ENCODE data around the gene C19orf44. TPM values are rescaled to one million over a fixed set of nuclear protein-coding genes. Genes with fewer than 3 reads are reported as not detected.
A peak's percentile ranks its signal among the peaks of the same experiment; 100 is the strongest.

Gene C19orf44
- total RNA-seq, 1 donor from 2014 or later = 8.5 TPM

DNA sequence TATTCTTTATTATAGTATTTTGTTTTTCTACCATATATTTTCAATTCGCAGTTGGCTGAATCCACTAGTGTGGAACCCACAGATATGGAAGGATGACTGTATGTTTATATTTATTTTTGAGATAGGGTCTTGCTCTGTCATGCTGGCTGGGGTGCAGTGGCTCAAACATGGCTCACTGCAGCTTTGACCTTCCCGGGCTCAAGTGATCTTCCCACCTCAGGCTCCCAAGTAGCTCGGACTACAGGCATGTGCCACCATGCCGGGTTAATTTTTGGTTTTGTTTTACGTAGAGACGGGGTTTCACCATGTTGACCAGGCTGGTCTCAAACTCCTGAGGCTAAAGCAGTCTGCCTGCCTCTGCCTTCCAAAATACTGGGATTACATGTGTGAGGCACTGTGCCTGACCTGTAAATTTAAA, 66.4 kb downstream of the C19orf44 start:
- Mint-ChIP-seq H3K4me3 (no peak overlapping the region), H3K9me3 (no peaks in the 10 kb centered on the region), H3K4me1 (ENCODE audit: unreplicated experiment) (peaks cover 4% of the 10 kb centered on the region), H3K36me3 (peaks cover 26% of the 10 kb centered on the region), H3K27ac (no peak overlapping the region), H3K27me3 (no peaks in the 10 kb centered on the region)
- TF ChIP-seq, protein P1, sequence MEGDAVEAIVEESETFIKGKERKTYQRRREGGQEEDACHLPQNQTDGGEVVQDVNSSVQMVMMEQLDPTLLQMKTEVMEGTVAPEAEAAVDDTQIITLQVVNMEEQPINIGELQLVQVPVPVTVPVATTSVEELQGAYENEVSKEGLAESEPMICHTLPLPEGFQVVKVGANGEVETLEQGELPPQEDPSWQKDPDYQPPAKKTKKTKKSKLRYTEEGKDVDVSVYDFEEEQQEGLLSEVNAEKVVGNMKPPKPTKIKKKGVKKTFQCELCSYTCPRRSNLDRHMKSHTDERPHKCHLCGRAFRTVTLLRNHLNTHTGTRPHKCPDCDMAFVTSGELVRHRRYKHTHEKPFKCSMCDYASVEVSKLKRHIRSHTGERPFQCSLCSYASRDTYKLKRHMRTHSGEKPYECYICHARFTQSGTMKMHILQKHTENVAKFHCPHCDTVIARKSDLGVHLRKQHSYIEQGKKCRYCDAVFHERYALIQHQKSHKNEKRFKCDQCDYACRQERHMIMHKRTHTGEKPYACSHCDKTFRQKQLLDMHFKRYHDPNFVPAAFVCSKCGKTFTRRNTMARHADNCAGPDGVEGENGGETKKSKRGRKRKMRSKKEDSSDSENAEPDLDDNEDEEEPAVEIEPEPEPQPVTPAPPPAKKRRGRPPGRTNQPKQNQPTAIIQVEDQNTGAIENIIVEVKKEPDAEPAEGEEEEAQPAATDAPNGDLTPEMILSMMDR (conservative IDR thresholded peaks at IDR 0.05) = no peak
- no peak for DNase-seq (ENCODE audit: extremely low spot score, unreplicated experiment)

DNA sequence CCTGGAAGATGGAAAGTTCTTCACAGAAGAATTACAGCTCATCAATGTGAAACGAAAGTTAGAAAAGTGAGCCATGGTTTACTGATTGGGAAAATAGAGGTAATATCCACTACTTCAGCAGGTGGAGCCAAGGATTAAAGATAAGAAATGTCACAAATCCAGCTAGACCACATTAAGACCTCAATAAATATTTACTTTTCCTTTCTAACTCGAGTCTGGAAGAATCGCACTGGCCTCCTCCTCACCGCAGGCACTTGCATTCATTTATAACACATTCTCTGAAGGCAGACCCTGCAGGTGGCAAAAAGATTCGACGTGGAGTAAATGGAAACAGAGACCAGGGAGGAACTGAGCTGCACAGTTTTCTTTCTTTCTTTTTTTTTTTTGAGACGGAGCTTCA, 68.6 kb downstream of the C19orf44 start:
- Mint-ChIP-seq H3K36me3 (peaks cover 26% of the 10 kb centered on the region), H3K27me3 (no peaks in the 10 kb centered on the region), H3K27ac (peak overlapping the region; percentile 67), H3K4me3 (peak overlapping the region; percentile 58), H3K9me3 (no peaks in the 10 kb centered on the region), H3K4me1 (ENCODE audit: unreplicated experiment) (peaks cover 9% of the 10 kb centered on the region)
- DNase-seq (ENCODE audit: extremely low spot score, unreplicated experiment) = no peak
- TF ChIP-seq, protein P1 (conservative IDR thresholded peaks at IDR 0.05) = no peak

DNA sequence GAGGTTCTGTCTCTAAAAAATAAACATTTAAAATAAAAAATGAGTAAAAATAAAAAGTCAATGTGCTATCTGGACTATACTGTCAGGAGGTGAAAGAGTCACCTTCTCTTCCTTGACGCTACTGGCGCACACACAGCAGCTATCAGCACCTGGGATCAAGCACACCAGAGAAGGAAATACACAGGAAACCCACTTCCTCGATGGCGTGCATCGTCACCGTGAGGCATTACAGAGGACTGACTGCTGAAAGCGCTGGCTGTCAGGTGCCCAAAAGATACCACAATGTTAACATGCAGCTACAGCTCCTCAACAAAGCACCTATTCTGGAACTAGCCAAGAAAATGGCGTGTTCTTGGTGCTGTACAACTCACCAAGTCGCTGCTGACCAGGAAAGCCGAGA, 70.0 kb downstream of the C19orf44 start:
- Mint-ChIP-seq H3K27me3 (no peaks in the 10 kb centered on the region), H3K4me3 (no peak overlapping the region), H3K4me1 (ENCODE audit: unreplicated experiment) (peaks cover 12% of the 10 kb centered on the region), H3K9me3 (no peaks in the 10 kb centered on the region), H3K27ac (no peak overlapping the region), H3K36me3 (peaks cover 22% of the 10 kb centered on the region)
- no peak for DNase-seq (ENCODE audit: extremely low spot score, unreplicated experiment)
- TF ChIP-seq, protein P1 (conservative IDR thresholded peaks at IDR 0.05) = no peak

DNA sequence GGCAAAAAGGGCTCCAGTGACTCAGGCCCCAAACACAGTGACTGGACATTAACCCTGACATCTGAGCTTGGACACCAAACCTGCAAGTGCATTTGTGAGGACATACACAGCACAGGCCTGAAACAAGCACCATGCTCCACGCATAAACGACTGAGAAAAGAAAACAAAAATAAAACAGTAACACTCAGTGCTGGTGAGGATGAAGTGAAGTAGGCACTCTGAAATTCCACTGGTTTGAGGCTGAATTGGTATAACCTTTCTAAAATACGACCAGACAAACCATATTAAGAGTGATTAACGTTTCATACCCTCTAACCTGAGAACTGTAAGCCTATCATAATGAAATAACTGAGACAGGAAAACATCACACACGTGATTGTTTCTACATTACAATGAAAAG, 70.5 kb downstream of the C19orf44 start:
- Mint-ChIP-seq H3K9me3 (no peaks in the 10 kb centered on the region), H3K4me3 (no peak overlapping the region), H3K36me3 (peaks cover 21% of the 10 kb centered on the region), H3K27me3 (no peaks in the 10 kb centered on the region), H3K4me1 (ENCODE audit: unreplicated experiment) (peaks cover 12% of the 10 kb centered on the region), H3K27ac (no peak overlapping the region)
- no peak for DNase-seq (ENCODE audit: extremely low spot score, unreplicated experiment)
- TF ChIP-seq, protein P1 (conservative IDR thresholded peaks at IDR 0.05) = no peak

DNA sequence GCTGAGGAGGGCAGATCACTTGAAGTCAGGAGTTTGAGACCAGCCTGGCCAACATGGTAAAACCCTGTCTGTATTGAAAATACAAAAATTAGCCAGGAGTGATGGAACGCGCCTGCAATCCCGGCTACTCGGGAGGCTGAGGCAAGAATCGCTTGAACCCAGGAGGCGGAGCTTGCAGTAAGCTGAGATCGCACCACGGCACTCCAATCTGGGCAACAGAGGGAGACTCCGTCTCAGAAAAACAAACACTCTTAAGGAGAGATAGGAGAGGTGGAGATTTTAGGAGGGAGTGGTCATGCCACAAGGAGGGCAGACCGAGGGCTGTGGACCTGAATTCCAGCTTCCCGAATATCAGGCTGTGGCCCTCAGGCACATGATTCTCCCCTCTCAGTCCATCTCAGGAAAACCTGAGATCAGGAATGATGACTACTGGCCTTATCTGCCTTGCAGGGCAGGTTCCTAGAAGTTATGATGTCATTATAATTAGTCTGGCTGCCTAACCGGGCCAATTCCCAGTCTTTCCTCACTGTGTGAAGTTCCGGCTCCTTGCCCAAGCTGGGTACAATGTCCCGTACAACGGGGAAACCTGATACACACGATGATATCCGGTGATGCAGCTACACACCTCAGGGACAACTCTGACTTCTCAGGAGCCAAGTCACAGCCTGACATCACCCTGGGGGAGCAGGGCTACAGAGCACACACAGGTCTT, 73.6 kb downstream of the C19orf44 start:
- Mint-ChIP-seq H3K4me3 (peak overlapping the region; percentile 67), H3K36me3 (peaks cover 12% of the 10 kb centered on the region), H3K4me1 (ENCODE audit: unreplicated experiment) (peaks cover 20% of the 10 kb centered on the region), H3K27ac (peak overlapping the region; percentile 51), H3K27me3 (no peaks in the 10 kb centered on the region), H3K9me3 (no peaks in the 10 kb centered on the region)
- DNase-seq (ENCODE audit: extremely low spot score, unreplicated experiment) = no peak
- TF ChIP-seq, protein P1 (conservative IDR thresholded peaks at IDR 0.05) = no peak

Other genes with a start within 250 kb of the C19orf44 start
- gene KLF2, start 171.6 kb upstream of the C19orf44 start, total RNA-seq (ENCODE audit: low replicate concordance) = 1.4 and 2.1 TPM in 2 replicates
- 46.6 and 48.7 TPM in 2 replicates for gene EPS15L1, start 24.4 kb upstream of the C19orf44 start, total RNA-seq (ENCODE audit: low replicate concordance)
- not detected in 2 replicates for gene CALR3, start 227 bp upstream of the C19orf44 start, total RNA-seq (ENCODE audit: low replicate concordance)
- gene CHERP, start 46.0 kb downstream of the C19orf44 start, total RNA-seq (ENCODE audit: low replicate concordance) = 61.0 and 70.8 TPM in 2 replicates
- gene SLC35E1, start 76.0 kb downstream of the C19orf44 start, total RNA-seq (ENCODE audit: low replicate concordance) = 44.5 and 52.7 TPM in 2 replicates
- 12.5 and 12.8 TPM in 2 replicates for gene MED26, start 131.8 kb downstream of the C19orf44 start, total RNA-seq (ENCODE audit: low replicate concordance)
- gene SMIM7, start 163.8 kb downstream of the C19orf44 start, total RNA-seq (ENCODE audit: low replicate concordance) = 63.6 and 72.1 TPM in 2 replicates
- gene TMEM38A, start 164.7 kb downstream of the C19orf44 start, total RNA-seq (ENCODE audit: low replicate concordance) = 7.6 and 8.0 TPM in 2 replicates
- 0.05 TPM in 1 of 2 replicates, not detected in the other for gene NWD1, start 223.5 kb downstream of the C19orf44 start, total RNA-seq (ENCODE audit: low replicate concordance)

Data from type B pancreatic cell (in vitro differentiated cells).